Activated CD4-positive, alpha-beta T cell treated with anti-CD3 and anti-CD28 coated beads for 36 hours (primary cell): ENCODE results near the gene VEGFC. TPM values are rescaled to one million over a fixed set of nuclear protein-coding genes. Genes with fewer than 3 reads are reported as not detected.

Experiments
- ATAC-seq: fragments of 200-7000 bp; cut with Tn5 transposase; one replicate; pipeline ENCODE4 v1.10.0; 2021; ENCODE audit warnings: mild to moderate bottlenecking, moderate library complexity
- CTCF ChIA-PET: fragments of 350-600 bp; sonication (Branson Sonifier 250); formaldehyde crosslinking; loops from one replicate; lab custom pipeline; 2021; ENCODE audit warnings: antibody characterized with exemption; lab: Charles Lee
- POLR2A ChIA-PET: fragments of 350-600 bp; sonication (Branson Sonifier 250); formaldehyde crosslinking; loops from one replicate; lab custom pipeline; 2021; ENCODE audit warnings: antibody characterized with exemption, inconsistent platforms; lab: Charles Lee
- DNase-seq: peaks from one replicate; pipeline ENCODE4 v3.0.0-alpha.2; 2020
- H3K27ac Mint-ChIP-seq: one replicate; pipeline ENCODE4 v1.8.0; 2021; ENCODE audit warnings: mixed read lengths
- H3K27me3 Mint-ChIP-seq: one replicate; pipeline ENCODE4 v1.8.0; 2021; ENCODE audit warnings: mixed read lengths
- H3K36me3 Mint-ChIP-seq: one replicate; pipeline ENCODE4 v1.8.0; 2021; ENCODE audit warnings: low read depth, mixed read lengths
- H3K4me1 Mint-ChIP-seq: one replicate; pipeline ENCODE4 v1.8.0; 2021; ENCODE audit warnings: mixed read lengths
- H3K4me3 Mint-ChIP-seq: one replicate; pipeline ENCODE4 v1.8.0; 2021; ENCODE audit warnings: mild to moderate bottlenecking, moderate library complexity, mixed read lengths
- H3K9me3 Mint-ChIP-seq: one replicate; pipeline ENCODE4 v1.8.0; 2021; ENCODE audit warnings: low read depth, mixed read lengths
- intact Hi-C, 2 experiments: fragments of 100-400 bp; cut with DNase I in 1 of 2; cut with micrococcal nuclease in 1 of 2; formaldehyde crosslinking; loops; one replicate each; pipeline versions ENCODE4 v1.14.2 to v1.15.1; 2022 to 2024; cut with DNase I, micrococcal nuclease
- total RNA-seq, 2 experiments: library from RNA; stranded (reverse); gene quantifications; one replicate each; pipeline ENCODE4 v1.2.3, GENCODE V29; 2021

VEGFC gene
- total RNA-seq, 2 experiments from 2014 or later = not detected

DNA sequence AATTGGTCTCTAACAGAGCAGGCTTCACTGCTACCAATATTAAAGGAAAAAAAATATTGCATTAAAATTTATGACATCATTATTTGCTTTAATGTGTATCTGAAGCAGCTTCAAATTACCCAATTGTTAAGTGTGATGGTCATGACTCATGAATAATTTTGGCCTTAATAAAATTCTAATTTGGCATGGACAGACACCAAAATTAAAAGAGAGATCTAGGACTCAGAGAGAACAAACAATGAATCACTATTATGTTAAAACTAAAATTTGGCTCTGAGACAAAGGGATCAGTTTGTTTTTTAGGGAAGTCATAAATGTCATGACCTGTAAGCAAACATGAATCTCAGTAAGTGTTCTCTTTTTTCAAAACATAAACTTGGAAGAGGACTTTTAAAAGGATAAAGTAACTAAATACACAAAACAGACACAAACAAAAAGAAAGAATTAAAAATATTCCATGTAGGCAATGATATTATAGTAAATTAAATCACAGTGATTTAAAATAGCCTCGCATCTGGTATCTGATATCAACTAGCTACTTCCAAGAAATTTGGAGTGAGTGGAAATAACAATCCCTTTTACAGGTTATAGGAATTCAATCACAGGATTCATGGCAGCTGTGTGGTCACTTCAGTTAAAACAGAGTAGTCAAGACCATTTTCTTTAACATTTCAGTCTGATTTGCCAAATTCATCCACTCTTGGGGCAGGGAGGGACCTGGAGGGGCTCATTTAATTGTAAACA is 11.6 kb downstream of the VEGFC start:
- ATAC-seq = no peak
- no peak for DNase-seq
- H3K36me3 Mint-ChIP-seq = no peaks in the 10 kb centered on the region
- H3K27me3 Mint-ChIP-seq = peaks cover 5% of the 10 kb centered on the region
- H3K9me3 Mint-ChIP-seq = no peaks in the 10 kb centered on the region
- no peak overlapping the region for H3K4me3 Mint-ChIP-seq
- POLR2A ChIA-PET = no interaction called here
- intact Hi-C loops = no loop called here
- H3K27ac Mint-ChIP-seq = no peak overlapping the region
- no peaks in the 10 kb centered on the region for H3K4me1 Mint-ChIP-seq
- CTCF ChIA-PET = no interaction called here

DNA sequence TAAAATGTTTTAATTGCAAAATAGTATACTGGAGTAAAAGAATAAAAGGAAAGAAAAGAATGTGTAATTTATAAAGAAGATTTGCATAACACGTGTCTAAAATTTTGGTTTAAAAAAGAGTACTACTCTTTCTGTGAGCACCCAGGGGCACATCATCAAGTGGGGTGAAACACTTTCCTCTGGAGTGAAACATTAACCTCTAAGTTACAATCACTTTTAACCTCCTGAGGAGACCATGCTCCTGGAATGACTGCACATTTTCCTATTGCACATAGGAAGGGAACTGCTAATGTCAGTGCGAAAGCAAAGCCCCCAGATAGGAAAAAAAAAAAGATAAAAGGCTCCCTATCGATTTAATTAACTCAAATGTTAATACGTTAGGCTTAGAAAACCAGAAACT is 13.3 kb downstream of the VEGFC start:
- ATAC-seq (no peak), DNase-seq (no peak)
- Mint-ChIP-seq H3K27ac (no peak overlapping the region), H3K36me3 (no peaks in the 10 kb centered on the region), H3K4me1 (no peaks in the 10 kb centered on the region), H3K27me3 (peaks cover 2% of the 10 kb centered on the region), H3K4me3 (no peak overlapping the region), H3K9me3 (no peaks in the 10 kb centered on the region)
- CTCF ChIA-PET = no interaction called here
- intact Hi-C loops = no loop called here
- POLR2A ChIA-PET = no interaction called here

DNA sequence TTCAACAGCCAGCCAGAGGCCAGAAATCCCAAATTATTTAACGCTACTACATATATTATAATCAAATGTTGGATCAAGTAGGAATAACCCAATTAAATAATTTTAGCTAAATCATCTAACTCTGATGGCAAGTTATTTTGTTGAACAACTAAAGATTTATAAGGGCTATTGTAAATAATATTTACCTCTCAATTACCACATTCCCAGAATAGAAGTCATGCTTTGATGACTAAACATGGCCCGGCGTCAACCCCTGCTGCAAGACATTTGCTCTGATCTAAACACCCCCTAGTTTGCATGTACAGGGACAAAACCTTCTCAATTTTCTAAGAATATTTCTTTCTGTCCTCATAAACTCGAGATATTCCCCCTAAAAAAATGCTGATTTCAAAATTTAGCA is 14.2 kb downstream of the VEGFC start:
- ChIA-PET CTCF (no interaction called here), POLR2A (no interaction called here)
- no peaks in the 10 kb centered on the region for H3K4me1 Mint-ChIP-seq

DNA sequence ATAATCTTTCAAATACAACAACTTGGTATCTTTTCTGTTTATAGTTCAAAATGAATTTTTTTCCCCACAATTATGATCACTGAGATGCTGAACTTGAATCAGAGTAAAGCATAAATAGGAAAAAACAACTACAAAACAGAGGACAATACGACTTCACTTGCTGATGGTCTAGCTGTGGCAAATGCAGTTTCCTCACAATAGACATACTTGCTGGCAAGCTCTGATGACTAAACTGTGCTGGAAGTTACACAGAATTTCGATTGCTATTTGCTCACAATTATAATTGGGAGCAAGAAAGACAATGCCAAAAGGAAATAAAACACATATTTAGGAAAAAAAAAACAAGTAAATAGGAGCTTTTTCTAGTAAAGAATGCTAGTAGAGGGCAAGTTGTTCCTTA is 14.7 kb downstream of the VEGFC start:
- DNase-seq = no peak
- H3K9me3 Mint-ChIP-seq = no peaks in the 10 kb centered on the region
- H3K4me3 Mint-ChIP-seq = no peak overlapping the region
- ChIA-PET POLR2A (no interaction called here), CTCF (no interaction called here)
- intact Hi-C loops = no loop called here
- no peak overlapping the region for H3K27ac Mint-ChIP-seq
- no peak for ATAC-seq
- H3K36me3 Mint-ChIP-seq = no peaks in the 10 kb centered on the region
- no peaks in the 10 kb centered on the region for H3K4me1 Mint-ChIP-seq
- peaks cover 2% of the 10 kb centered on the region for H3K27me3 Mint-ChIP-seq

More for the DNA sequence above, 14.2 kb downstream of the VEGFC start:
- Mint-ChIP-seq H3K9me3 (no peaks in the 10 kb centered on the region), H3K4me3 (no peak overlapping the region), H3K27me3 (peaks cover 2% of the 10 kb centered on the region), H3K36me3 (no peaks in the 10 kb centered on the region), H3K27ac (no peak overlapping the region)
- ATAC-seq = no peak
- intact Hi-C loops = no loop called here
- no peak for DNase-seq

DNA sequence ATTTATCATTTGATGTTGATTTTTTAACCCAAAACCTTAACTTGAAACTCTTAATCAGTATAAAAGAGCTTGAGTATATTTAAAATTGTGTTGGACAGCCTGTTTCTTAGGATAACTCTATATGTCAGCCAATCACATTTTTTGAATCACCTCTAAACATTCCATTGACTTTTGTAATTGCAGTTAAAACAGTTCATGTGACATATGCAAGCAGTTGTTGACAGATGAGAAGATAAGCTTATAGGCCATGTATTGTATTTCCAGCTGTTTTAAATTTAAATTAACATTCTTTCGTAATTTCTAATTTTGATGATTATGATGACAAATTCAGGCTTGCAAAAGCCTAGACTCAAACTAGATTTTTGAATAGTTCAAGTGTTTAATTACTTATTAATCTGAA is 17.4 kb downstream of the VEGFC start:
- intact Hi-C loops = no loop called here
- POLR2A ChIA-PET = interaction anchor here (0.5 kb wide), 1 partner anchor 1250 kb away, joined by 3 read pairs; no protein-coding TSS in a partner anchor
- DNase-seq = no peak
- no peaks in the 10 kb centered on the region for H3K9me3 Mint-ChIP-seq
- no peak for ATAC-seq
- H3K27ac Mint-ChIP-seq = no peak overlapping the region
- H3K4me3 Mint-ChIP-seq = no peak overlapping the region
- peaks cover 2% of the 10 kb centered on the region for H3K27me3 Mint-ChIP-seq
- H3K36me3 Mint-ChIP-seq = no peaks in the 10 kb centered on the region
- H3K4me1 Mint-ChIP-seq = no peaks in the 10 kb centered on the region
- CTCF ChIA-PET = no interaction called here

DNA sequence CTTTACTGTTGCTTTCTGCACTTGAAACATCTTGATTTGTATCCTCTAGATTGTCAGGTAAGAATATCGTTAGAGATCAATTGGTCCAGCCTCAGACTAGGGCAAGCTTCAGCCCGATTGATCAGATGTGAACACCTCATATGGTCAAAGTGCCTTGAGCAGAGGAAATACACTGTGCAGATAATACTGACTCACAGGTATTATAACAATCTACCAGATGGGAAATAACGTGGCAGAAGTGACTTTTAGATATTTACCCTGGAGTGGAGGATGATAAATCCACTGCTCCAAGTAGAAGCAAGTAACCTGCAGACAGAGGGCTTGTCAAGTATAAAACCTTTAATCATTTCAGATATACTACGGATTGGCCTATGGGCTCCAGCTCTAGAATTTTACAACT is 17.9 kb downstream of the VEGFC start:
- CTCF ChIA-PET = no interaction called here
- intact Hi-C loops = no loop called here
- DNase-seq = no peak
- POLR2A ChIA-PET = no interaction called here
- Mint-ChIP-seq H3K36me3 (no peaks in the 10 kb centered on the region), H3K4me3 (no peak overlapping the region), H3K27me3 (peaks cover 2% of the 10 kb centered on the region), H3K4me1 (no peaks in the 10 kb centered on the region), H3K9me3 (no peaks in the 10 kb centered on the region), H3K27ac (no peak overlapping the region)
- no peak for ATAC-seq

DNA sequence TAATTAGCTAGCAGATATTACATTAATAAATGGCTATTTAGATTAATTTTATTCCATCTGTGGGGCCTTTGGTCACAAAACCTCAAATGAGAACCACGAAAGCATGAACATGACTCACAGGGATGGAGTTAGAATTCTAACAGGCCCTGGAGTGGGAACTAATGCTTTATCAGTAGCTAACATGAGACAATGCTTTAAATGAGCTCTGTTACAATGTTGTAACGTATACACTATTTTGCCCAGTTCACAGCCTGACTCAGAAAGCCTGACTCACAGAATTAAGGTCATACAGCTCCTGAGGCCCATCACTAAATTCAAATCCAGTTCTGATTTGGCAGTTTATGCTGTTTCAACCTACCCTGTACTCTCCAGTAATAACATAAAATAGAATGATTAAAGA is 23.2 kb downstream of the VEGFC start:
- ATAC-seq = no peak
- ChIA-PET CTCF (no interaction called here), POLR2A (no interaction called here)
- Mint-ChIP-seq H3K9me3 (no peaks in the 10 kb centered on the region), H3K27ac (no peak overlapping the region), H3K4me3 (no peak overlapping the region), H3K36me3 (no peaks in the 10 kb centered on the region), H3K27me3 (peaks cover 2% of the 10 kb centered on the region), H3K4me1 (no peaks in the 10 kb centered on the region)
- no peak for DNase-seq
- intact Hi-C loops = no loop called here

DNA sequence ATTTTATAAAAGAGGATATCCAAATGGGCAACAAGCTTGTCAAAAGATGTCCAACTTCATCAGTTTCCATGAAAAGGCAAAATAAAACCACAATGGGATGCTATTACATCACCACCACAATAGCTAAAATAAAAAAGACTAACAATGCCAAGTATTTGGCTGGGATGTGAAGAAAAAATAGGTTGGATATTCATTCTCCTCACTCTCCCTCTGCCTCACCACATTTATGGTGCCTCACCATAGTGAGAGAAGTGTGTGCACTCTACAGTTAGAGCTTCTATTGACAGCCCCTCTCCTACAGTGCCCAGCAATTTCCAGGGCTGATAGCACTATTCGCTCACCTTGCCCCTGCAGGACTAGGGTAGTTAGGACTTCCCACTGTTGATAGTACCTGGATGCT is 25.5 kb downstream of the VEGFC start:
- intact Hi-C loops = no loop called here
- CTCF ChIA-PET = no interaction called here
- H3K9me3 Mint-ChIP-seq = no peaks in the 10 kb centered on the region
- DNase-seq = no peak
- no peaks in the 10 kb centered on the region for H3K4me1 Mint-ChIP-seq
- no peak overlapping the region for H3K27ac Mint-ChIP-seq
- no peaks in the 10 kb centered on the region for H3K36me3 Mint-ChIP-seq
- peaks cover 2% of the 10 kb centered on the region for H3K27me3 Mint-ChIP-seq
- H3K4me3 Mint-ChIP-seq = no peak overlapping the region
- no peak for ATAC-seq
- POLR2A ChIA-PET = no interaction called here

DNA sequence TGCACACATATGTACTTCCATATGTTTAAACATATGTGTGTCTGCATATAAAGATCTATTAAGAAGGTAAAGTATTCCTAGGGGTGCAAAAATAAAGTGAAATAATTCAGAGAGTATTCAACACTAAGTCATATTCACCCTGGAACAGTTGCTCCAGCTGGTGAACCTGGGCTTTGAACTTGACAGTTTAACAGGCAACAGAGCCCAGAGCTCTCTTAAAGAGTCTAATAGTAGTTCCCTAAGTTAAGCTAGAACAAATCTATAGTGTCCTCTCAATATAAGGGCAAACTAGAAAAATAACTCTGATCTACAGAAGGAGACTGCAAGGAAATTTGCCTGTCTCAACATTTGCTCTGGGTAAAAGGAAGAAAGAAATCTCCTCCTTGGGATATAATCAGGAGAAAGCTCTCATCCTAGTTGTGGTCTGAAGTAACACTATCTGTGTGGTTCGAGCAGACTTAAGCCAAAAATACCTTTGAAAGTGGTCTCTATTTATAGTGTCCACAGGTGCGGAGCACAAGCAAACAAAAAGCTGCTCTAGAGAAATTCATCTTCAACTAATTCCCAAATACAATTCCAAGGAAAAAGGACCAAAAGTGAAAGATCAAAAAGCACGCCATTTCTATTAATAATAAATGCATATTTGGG is 29.9 kb downstream of the VEGFC start:
- no peak overlapping the region for H3K4me3 Mint-ChIP-seq
- H3K9me3 Mint-ChIP-seq = no peaks in the 10 kb centered on the region
- ChIA-PET CTCF (no interaction called here), POLR2A (no interaction called here)
- H3K27ac Mint-ChIP-seq = no peak overlapping the region
- no peak for ATAC-seq
- no peaks in the 10 kb centered on the region for H3K4me1 Mint-ChIP-seq
- DNase-seq = no peak
- H3K27me3 Mint-ChIP-seq = no peaks in the 10 kb centered on the region
- intact Hi-C loops = no loop called here
- H3K36me3 Mint-ChIP-seq = no peaks in the 10 kb centered on the region

DNA sequence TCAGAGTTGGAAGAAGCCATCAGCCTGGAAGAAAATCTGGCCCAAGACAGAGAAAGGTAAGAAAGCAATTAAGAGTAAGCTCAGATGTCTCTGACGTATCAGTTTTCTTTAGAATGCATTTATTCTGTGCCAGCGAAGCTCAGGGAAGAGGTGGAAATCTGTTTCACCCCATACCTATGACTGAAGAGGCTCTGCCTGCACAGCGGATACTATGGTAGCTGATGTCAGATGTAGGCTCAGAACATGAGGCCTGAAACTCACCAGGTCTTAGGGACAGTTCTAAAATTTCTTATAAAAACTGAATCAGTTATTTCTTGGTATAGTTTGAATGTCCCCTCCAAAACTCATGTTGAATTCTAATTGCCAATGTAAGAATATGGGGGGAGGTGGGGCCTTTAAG is 30.9 kb downstream of the VEGFC start:
- Mint-ChIP-seq H3K27me3 (no peaks in the 10 kb centered on the region), H3K4me1 (no peaks in the 10 kb centered on the region), H3K9me3 (no peaks in the 10 kb centered on the region), H3K36me3 (no peaks in the 10 kb centered on the region), H3K4me3 (no peak overlapping the region), H3K27ac (no peak overlapping the region)
- CTCF ChIA-PET = no interaction called here
- POLR2A ChIA-PET = no interaction called here
- ATAC-seq = no peak
- DNase-seq = no peak
- intact Hi-C loops = no loop called here

DNA sequence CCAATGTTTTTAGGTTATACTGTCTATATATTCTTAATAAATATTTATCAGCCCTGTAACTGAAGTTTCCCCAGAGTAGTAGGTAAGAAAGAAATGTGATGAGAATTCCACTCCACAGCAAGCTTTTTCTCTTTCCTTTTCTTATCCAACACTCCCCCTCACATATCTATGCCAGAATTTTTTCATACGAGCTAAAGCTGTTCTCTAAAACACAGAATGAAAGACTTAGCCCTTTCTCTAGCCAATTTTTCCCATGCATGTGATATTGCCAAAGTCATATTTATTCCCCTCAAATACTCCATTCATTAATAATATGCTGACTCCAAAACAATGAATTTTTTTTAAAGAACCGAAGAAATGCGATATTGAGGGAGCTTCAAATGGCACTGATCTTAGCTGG is 32.3 kb downstream of the VEGFC start:
- Mint-ChIP-seq H3K4me3 (no peak overlapping the region), H3K27ac (no peak overlapping the region), H3K27me3 (no peaks in the 10 kb centered on the region), H3K4me1 (no peaks in the 10 kb centered on the region), H3K36me3 (no peaks in the 10 kb centered on the region), H3K9me3 (no peaks in the 10 kb centered on the region)
- DNase-seq (no peak), ATAC-seq (no peak)
- ChIA-PET POLR2A (no interaction called here), CTCF (no interaction called here)
- intact Hi-C loops = no loop called here

DNA sequence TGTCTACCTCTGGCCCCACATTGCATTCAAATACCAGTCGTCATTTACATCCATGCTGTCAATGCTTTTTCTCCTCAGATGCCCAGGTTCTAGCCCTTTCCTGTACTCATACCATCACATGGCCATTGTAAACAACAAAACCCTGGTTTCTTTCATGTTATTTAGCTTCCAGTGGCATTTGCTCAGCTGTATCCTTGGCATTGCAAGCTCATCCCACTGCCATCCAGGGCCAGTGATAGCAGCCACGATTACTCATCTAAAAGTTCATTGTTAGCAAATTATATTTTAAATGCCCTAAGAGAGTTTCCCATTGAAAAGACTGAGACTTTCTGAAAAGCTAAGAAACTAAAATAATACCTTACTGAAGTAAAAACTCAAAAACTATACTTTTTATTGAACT is 34.0 kb downstream of the VEGFC start:
- Mint-ChIP-seq H3K4me3 (no peak overlapping the region), H3K9me3 (no peaks in the 10 kb centered on the region), H3K27me3 (no peaks in the 10 kb centered on the region), H3K4me1 (no peaks in the 10 kb centered on the region), H3K36me3 (no peaks in the 10 kb centered on the region), H3K27ac (no peak overlapping the region)
- DNase-seq (no peak), ATAC-seq (no peak)
- ChIA-PET CTCF (no interaction called here), POLR2A (no interaction called here)
- intact Hi-C loops = no loop called here
